Esophagus muscularis mucosa (tissue), 4 donors: ENCODE results near the gene RPS6KA1. TPM values are rescaled to one million over a fixed set of nuclear protein-coding genes. Genes with fewer than 3 reads are reported as not detected.

Experiments
- DNase-seq: peaks from one replicate; pipeline ENCODE4 v3.0.0-alpha.2; 2017; ENCODE audit errors: extremely low spot score
- H3K27ac ChIP-seq, 4 donors: fragments of 200-600 bp; sonication (generic); replicated peaks in 1 of 4; 1 replicate in 3 of 4; 2 replicates in 1 of 4; pipeline ENCODE4 v1.5.1; 2016 to 2019; ENCODE audit warnings: mild to moderate bottlenecking in 1 of 4
- H3K27me3 ChIP-seq, 4 donors: fragments of 200-600 bp; sonication (generic); one replicate each; pipeline versions ENCODE4 v1.5.1 to v1.6.0; 2016 to 2019
- H3K36me3 ChIP-seq, 4 donors: fragments of 200-600 bp; sonication (generic); one replicate each; pipeline ENCODE4 v1.5.1; 2016 to 2019
- H3K4me1 ChIP-seq, 4 donors: fragments of 200-600 bp; sonication (generic); one replicate each; pipeline ENCODE4 v1.5.1; 2016 to 2019
- H3K4me3 ChIP-seq, 4 donors: fragments of 200-600 bp; sonication (generic); 1 replicate in 2 of 4; 2 replicates in 2 of 4; pipeline ENCODE4 v1.5.1; 2016 to 2019; ENCODE audit warnings: mild to moderate bottlenecking in 4 of 4, moderate library complexity in 1 of 4
- H3K9me3 ChIP-seq, 4 donors: fragments of 200-600 bp; sonication (generic); 1 replicate in 3 of 4; 2 replicates in 1 of 4; pipeline ENCODE4 v1.5.1; 2016 to 2019
- CTCF ChIP-seq, 3 experiments: fragments of 200-600 bp in 2 of 3; fragments of 450-650 bp in 1 of 3; sonication (generic) in 2 of 3; IDR thresholded peaks; one replicate each; pipeline ENCODE4 v1.5.1; 2017 to 2019; ENCODE audit warnings: antibody characterized with exemption in 3 of 3, mild to moderate bottlenecking in 2 of 3, moderate library complexity in 1 of 3
- EP300 ChIP-seq: sonication (generic); formaldehyde crosslinking; IDR thresholded peaks from one replicate; pipeline ENCODE4 v1.6.1; 2017; ENCODE audit warnings: antibody characterized with exemption
- POLR2A ChIP-seq: fragments of 450-650 bp; IDR thresholded peaks from one replicate; pipeline ENCODE4 v1.6.1; 2017; ENCODE audit warnings: antibody characterized with exemption, moderate library complexity, mild to moderate bottlenecking, low read depth
- POLR2AphosphoS5 ChIP-seq, 2 donors: sonication (generic); formaldehyde crosslinking; IDR thresholded peaks; one replicate each; pipeline ENCODE4 v1.6.1; 2017; ENCODE audit warnings: antibody characterized with exemption in 2 of 2
- WGBS: methylation state at CpG from one replicate; pipeline ENCODE4 v1.1.5; 2018; 5-methylcytosine and 5-hydroxymethylcytosine counted together
- intact Hi-C: fragments of 100-400 bp; cut with DNase I; formaldehyde crosslinking; loops from one replicate; pipeline ENCODE4 v1.15.1; 2023
- total RNA-seq, 4 donors: library from RNA; depleted of rRNA; stranded (reverse); fragments of >200 nt; gene quantifications; one replicate each; pipeline versions ENCODE4 v1.1.0 to v1.2.1, GENCODE V29; 2016

RPS6KA1 gene
- total RNA-seq, 4 donors from 2014 or later = 7.0 to 16.7 (median 8.7) TPM

DNA sequence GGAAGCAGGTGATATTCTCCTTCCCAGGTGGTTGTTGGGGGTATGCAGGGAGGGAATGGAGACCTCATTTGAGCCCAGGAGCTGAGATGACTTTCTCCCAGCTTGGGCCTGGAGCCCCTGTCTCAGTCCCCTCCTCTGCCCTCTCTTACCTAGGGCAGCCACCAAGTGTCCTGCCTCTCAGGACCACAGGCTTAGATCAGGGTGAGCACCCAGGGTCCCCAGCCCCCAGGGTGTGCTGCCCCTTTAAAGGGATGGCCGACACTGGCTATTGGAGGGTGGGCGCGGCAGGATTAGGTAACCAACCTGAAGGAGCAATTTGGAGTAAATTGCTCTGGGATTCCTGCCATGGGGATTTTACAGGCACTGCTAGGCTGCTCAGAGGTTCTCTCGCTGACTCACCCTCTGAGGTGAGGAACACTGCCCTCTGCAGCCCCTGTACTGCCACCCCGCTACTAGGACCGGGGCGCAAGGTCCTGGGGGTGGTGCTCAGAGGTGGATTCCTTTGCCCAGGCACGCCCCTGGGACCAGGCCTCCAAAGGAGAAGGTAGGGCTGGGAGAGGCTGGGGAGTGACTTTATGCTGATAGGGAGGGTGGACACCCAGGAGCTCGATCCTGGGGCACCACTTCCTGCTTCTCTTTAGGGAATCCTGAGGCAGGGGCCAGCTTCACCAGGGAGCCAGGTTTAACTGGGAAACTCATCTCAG, 1.5 kb downstream of the RPS6KA1 start:
- no peaks in the 10 kb centered on the region for H3K36me3 ChIP-seq
- peaks cover 0 to 22% (median 0%) of the 10 kb centered on the region in 4 donors for H3K27me3 ChIP-seq
- intact Hi-C loops = no loop called here
- 90% methylated on average over 3 of the region's 9 CpGs for WGBS
- DNase-seq = no peak
- no peaks in the 10 kb centered on the region for H3K9me3 ChIP-seq
- H3K27ac ChIP-seq = no peak overlapping the region
- peaks cover 9 to 20% (median 16%) of the 10 kb centered on the region in 4 donors for H3K4me1 ChIP-seq
- peak overlapping the region in 2 of 4 donors; percentile 72 to 91 for H3K4me3 ChIP-seq
- TF ChIP-seq EP300 = no peak
- no peak for TF ChIP-seq CTCF (IDR thresholded peaks at IDR 0.05)
- no peak for TF ChIP-seq POLR2A
- no peak for TF ChIP-seq POLR2AphosphoS5 (IDR thresholded peaks at IDR 0.05)

DNA sequence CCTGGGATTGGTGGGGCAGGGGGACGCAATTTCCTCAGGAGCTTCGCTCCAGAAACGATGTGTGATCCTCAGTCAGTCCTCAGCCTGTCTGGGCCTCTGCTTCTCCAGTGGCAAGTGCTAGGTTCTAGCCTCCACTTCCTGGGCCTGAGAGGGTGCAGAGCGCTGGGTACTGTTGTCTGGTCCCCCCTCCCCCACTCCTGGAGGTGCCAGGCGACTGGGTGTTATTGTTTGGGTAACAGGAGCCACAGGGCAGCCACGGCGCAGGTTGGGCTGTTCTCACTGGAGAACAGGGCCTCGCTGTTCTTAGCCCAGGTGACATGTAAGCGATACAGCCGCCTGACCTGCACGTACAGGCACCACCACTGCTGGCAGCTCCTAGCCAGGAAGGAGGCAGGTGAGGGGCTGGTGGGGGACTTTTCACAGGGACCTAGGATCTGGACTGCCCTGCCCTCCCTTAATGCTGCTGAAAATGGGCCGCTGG, 2.1 kb downstream of the RPS6KA1 start:
- 66% methylated on average over 5 of the region's 12 CpGs for WGBS
- H3K36me3 ChIP-seq = no peaks in the 10 kb centered on the region
- no peak for TF ChIP-seq POLR2A
- no peak for TF ChIP-seq CTCF (IDR thresholded peaks at IDR 0.05)
- TF ChIP-seq POLR2AphosphoS5 (IDR thresholded peaks at IDR 0.05) = no peak
- TF ChIP-seq EP300 = no peak
- no peak overlapping the region for H3K27ac ChIP-seq
- H3K9me3 ChIP-seq = no peaks in the 10 kb centered on the region
- no peak overlapping the region for H3K4me3 ChIP-seq
- intact Hi-C loops = no loop called here
- DNase-seq = no peak
- peaks cover 9 to 20% (median 16%) of the 10 kb centered on the region in 4 donors for H3K4me1 ChIP-seq
- H3K27me3 ChIP-seq = peaks cover 0 to 16% (median 0%) of the 10 kb centered on the region in 4 donors

DNA sequence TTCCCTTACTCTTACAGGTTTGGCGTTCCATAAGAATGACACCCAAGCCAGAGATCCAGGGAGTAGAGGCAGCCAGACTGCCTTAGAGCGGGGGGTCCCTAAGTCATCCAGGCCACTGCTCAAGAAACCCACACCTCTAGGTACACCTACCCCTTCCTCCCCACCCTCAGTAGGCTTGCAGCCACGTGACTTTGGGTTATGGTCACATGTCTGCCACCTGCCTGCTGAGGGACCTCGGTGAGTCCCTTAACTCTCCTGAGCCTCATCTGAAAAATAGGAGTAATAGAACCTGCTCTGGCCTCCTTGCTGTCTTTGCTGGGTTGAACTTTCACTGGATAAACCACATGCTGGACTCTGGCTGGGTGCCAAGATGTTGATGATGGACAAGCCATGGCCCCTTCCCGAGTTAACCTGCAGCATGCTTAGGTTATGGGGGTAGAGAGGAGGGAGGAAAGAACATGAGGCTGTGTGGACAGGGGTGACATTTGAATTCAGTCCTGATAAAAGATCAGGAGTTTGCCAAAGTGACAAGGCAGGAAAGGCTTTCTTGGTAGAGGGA, 4.5 kb downstream of the RPS6KA1 start:
- 81% methylated on average over 5 of the region's 5 CpGs for WGBS
- no peak for TF ChIP-seq EP300
- no peak for TF ChIP-seq POLR2A
- TF ChIP-seq POLR2AphosphoS5 (IDR thresholded peaks at IDR 0.05) = no peak
- no peak for TF ChIP-seq CTCF (IDR thresholded peaks at IDR 0.05)
- intact Hi-C loops = no loop called here

GRCh38 chr1:26535201-26535600, 5.6 kb downstream of the RPS6KA1 start:
- peaks cover 13 to 22% (median 18%) of the 10 kb centered on the region in 4 donors for H3K4me1 ChIP-seq
- H3K27me3 ChIP-seq = peaks cover 0 to 7% (median 0%) of the 10 kb centered on the region in 4 donors
- no peaks in the 10 kb centered on the region for H3K36me3 ChIP-seq
- H3K27ac ChIP-seq = no peak overlapping the region
- H3K4me3 ChIP-seq = no peak overlapping the region
- no peaks in the 10 kb centered on the region for H3K9me3 ChIP-seq
- TF ChIP-seq POLR2AphosphoS5 (IDR thresholded peaks at IDR 0.05) = no peak
- TF ChIP-seq POLR2A = no peak
- TF ChIP-seq CTCF (IDR thresholded peaks at IDR 0.05) = no peak
- no peak for TF ChIP-seq EP300
- 67% methylated on average over 1 of the region's 1 CpG for WGBS
- DNase-seq = no peak
- intact Hi-C loops = no loop called here

More for the DNA sequence above, 4.5 kb downstream of the RPS6KA1 start:
- no peak for DNase-seq
- Histone ChIP-seq H3K9me3 (no peaks in the 10 kb centered on the region), H3K27me3 (peaks cover 0 to 9% (median 0%) of the 10 kb centered on the region in 4 donors), H3K36me3 (no peaks in the 10 kb centered on the region), H3K4me3 (no peak overlapping the region), H3K27ac (no peak overlapping the region), H3K4me1 (peaks cover 9 to 19% (median 16%) of the 10 kb centered on the region in 4 donors)
